HG02623 (cell line): Measurements from ENCODE around the gene KDM5A.
"Not testable (repeated sequence)": the region's sequence is repeated elsewhere in the genome, so short reads cannot be mapped to it uniquely, and the experiment has no call there.

Experiments used
- ATAC-seq: cut with Tn5 transposase; IDR thresholded peaks from one replicate; pipeline ENCODE4 v1.9.1; 2021; ENCODE audit warnings: moderate library complexity; ENCODE audit not compliant: unreplicated experiment

KDM5A gene

DNA sequence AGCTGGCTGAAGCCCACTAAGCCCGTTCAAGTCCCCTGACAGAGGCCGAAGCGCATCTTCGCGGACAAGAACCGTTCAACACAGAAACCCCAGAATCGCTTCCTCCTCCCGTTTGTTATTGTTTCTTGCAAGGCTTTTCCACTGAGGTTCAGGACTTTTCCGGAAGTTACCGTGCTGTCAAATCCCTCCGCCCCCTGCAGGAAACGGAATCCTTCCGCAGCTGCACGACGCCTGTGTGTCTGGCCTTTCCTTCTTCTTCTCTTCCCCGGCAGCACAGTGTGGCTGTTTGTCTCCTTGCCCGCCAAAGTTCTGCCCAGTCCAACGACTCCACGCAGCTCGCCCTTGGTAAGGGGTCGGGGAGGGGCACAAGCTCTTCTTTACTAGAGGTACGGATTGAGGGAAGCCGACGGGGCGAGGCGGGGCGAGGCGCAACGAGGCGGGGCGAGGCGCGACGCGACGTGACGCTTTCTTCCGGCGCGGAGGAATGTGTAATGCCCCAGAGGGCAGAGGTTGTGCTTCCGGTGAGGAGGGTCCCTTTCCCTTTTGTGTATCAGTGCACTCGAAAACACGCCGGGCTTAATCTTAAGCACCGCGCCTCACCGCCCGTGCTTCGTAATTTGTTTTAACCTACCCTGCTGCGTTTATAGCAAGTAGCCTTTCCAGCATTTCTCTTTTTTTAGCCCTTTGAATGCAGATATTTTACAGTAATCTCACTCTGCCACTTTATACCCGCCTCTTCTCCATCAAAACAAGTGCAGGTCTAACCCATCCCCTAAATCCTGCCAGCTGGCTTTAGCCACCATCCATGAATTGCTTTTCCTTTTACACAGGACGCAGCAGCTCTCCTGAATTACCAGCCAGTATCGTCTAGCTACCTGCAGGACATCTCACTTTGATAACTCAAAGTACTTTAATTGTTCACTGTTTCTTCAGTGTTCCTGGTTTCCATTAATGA, at the start of gene KDM5A:
TSS of gene KDM5A (minus strand) at position 179 of the 955 bp plus-strand sequence. CDS start 229 bp downstream, outside the sequence.
- peak; percentile 73 for ATAC-seq

DNA sequence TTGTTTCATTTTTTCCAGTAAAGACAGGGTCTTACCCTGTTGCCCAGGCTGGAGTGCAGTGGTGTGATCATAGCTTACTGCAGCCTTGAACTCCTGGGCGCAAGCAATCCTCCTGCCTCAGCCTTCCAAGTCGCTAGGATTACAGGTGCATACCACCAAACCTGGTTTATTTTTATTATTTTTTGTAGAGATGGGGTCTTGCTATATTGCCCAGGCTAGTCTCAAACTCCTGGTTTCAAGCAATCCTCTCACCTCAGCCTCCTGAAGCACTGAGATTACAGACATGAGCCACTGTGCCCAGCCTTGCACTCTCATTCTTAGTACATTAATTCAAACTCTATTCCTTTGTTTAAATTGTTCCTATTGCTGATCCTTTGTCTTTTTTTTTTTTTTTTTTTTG, 46.6 kb upstream of the KDM5A start:
- not testable (repeated sequence) for ATAC-seq

DNA sequence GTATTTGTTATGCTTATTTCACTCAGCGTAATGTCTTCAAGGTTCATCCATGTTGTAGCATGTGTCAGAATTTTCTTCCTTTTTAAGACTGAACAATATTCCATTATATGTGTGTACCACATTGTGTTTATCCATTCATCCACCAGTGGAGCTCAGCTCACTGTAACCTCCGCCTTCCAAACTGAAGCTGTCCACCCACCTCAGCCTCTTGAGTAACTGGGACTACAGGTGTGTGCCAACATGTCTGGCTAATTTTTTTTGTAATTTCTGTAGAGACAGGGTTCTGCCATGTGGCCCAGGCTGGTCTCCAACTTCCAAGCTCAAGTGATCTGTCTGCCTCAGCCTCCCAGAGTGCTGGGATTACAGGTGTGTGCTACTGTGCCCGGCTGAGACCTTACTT, 33.4 kb upstream of the KDM5A start:
- no peak for ATAC-seq

DNA sequence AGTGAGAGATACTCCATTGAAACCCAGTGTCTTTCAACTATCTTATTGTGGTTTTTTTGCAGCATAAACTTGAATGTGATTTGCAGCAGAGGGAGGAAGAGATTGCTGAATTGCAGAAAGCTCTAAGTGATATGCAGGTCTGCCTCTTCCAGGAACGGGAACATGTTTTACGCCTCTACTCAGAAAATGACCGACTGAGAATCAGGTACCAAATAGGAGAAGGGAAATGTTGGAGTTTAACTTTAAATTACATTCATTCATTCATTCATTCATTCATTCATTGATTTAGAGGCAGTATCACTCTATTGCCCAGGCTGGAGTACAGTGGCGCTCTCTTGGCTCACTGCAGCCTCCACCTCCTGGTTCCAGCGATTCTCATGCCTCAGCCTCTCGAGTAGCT, 29.3 kb upstream of the KDM5A start:
- ATAC-seq: no peak

DNA sequence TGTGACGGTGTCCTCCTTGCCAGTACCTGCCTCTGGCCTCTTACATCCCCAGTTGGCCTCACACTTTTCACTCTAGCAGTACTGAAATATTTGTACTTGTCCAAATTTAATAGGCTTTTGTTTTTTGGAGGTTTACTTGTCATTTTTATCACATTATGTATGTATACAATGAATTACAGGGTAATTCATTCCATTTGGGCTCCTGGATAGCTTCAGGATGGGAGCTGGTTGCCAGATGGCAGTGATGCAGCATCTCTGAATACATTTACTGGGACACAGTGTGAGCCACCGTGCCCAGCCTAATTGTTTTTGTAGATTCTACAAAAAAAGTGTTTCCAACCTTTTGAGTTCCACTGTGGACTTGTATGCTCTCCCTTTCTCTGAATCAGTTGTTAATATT, 25.7 kb upstream of the KDM5A start:
- ATAC-seq: no peak

DNA sequence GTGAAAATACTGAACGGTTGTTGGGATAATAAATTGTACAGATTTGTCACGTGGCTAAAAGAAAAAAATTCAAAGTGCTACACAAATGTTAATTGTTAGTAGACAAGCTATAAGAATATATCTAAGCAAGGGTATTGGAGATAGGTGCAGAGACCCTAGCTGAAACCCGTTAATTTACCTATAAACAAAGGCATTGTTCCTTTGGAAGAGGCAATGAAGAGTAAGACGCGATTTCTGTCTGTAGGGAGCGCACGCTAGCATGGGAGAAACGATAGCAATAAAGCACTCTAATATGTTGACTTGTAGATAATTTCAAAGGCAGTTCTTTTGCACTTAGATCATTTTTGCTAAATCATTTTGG, 12.9 kb upstream of the KDM5A start:
- no peak for ATAC-seq

DNA sequence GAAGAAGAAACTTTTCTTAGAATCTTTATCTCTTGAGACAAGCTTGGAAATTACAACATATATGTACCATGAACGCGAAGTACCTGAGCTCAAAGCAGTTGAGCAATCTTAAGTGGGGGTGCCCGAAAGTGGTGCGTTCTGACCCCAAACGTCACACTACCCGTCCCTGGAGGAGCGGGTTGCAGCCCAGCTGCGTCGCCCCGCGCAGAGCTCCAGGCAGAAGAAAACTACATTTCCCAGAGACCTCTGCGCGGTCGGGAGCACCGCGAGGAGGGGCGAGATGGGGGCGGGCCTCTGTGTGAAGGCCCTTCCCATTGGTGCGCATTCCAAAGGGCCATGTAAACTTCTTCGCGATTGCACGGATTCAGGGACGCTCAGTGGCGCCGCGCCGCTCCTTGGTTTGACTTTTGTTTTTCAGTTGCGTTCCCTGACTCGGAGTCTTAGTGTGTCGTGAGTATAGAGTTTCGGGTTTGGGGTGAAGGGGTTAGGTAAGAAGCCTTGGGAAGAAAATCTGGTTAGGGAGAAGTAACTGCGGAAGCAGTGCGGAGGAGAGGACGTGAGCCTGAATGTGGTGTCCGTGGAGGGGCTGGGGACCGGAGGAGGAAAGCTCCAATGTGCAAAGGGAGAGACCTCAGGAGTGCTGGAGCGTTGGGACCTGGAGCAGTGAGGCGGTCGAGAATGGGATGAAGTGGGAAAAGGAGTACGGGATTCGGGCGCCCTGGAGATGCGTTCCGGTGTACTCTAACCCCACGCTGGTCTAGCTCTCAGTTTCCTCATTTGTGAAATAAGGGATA, 12.3 kb upstream of the KDM5A start, which contains the start of gene CCDC77:
TSS of gene CCDC77 (plus strand) at position 410 of the 794 bp plus-strand sequence. CDS start 7,740 bp downstream, outside the sequence.
- peak; percentile 99 for ATAC-seq

DNA sequence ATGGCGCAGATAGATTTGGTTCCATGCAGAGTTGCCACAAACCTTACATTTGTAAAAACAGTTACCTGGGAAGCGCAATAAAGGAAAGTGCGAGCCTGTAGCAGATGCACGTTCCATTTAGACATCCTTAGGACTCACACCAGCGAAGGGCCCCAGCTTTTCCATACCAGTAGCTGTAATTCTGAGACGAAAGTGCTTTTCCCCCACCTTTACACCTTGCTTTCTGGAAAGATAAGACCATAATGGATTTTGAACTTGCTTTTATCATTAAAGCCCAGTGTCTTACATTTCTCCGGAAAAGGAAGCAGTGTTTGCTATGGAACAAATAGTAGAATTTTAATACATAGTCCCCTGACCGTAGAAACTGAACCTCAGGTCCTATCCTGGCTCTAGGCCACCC, 11.7 kb upstream of the KDM5A start:
- no peak for ATAC-seq

DNA sequence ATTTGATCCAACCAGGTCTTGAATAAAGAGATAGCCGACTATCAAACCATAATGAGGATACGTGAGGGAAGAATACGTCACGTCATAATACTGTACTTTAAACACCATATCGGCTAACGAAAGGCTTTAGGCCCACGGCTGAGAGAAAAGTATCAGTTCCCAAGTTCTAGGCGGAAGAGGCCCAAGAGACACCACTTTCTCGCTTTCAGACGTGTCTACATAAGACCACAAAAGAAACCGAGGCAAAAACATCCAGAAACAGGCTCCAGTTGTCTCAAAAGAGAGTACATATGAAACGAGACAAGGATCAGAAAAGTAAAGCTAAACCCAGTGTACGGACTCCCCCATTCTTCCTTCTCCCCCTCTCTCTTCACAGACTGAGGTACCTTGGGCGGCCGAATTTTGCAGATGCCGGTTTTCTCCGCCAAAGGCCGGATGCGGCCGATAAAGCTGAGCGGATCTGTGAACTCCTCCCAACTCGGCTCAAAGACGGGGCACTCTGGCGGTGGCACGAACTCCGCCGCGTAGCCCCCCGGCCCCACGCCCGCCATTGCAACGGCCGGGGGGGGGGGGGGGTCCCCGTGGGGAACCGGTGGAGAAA, 479 bp downstream of the KDM5A start:
- peak; percentile 17 for ATAC-seq

DNA sequence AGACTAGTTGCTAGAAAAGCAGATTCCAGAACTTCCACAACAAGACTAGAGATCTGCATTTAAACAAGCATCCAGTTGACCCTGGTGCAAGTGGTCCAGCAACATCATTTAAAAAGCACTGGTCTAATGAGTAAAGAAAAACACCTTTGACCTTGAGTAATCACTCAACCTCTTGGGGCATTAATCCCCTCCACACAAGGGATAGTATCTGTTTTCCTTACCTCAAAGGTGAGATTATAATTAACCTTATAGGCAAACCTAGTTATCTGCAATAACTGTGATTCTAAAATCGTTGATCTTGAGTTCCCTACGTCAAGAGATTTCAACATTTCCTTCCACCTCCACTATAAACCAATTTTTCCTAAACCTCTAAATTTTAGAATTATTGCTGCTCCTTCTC, 1.1 kb downstream of the KDM5A start:
- no peak for ATAC-seq

DNA sequence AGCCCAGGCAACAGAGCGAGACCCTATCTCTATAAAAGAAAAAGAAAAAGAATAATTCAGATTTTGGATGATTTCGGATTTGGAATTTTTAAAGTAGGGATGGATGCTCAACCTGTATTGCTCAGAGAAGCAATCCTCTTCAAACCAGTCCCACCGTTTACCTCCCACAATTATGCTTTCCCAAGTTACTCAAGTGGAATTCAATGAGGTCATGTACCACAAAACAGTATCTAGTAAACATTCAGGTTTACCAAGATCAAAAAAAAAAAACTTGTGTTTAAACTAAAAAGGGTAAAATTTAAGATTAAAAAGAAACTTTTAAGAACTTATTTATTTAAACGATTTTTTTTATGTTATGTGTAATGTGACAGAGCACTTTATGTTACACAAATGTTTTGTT, 2.5 kb downstream of the KDM5A start:
- no peak for ATAC-seq

DNA sequence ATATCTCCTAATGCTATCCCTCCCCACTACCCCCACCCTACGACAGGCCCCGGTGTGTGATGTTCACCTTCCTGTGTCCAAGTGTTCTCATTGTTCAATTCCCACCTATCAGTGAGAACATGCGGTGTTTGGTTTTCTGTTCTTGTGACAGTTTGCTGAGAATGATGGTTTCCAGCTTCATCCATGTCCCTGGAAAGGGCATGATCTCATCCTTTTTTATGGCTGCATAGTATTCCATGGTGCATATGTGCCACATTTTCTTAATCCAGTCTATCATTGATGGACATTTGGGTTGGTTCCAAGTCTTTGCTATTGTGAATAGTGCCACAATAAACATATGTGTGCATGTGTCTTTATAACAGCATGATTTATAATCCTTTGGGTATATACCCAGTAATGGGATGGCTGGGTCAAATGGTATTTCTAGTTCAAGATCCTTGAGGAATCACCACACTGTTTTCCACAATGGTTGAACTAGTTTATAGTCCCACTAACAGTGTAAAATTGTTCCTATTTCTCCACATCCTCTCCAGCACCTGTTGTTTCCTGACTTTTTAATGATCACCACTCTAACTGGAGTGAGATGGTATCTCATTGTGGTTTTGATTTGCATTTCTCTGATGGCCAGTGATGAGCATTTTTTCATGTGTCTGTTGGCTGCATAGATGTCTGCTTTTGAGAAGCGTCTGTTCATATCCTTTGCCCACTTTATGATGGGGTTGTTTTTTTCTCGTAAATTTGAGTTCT, 18.2 kb downstream of the KDM5A start:
- ATAC-seq: not testable (repeated sequence)

DNA sequence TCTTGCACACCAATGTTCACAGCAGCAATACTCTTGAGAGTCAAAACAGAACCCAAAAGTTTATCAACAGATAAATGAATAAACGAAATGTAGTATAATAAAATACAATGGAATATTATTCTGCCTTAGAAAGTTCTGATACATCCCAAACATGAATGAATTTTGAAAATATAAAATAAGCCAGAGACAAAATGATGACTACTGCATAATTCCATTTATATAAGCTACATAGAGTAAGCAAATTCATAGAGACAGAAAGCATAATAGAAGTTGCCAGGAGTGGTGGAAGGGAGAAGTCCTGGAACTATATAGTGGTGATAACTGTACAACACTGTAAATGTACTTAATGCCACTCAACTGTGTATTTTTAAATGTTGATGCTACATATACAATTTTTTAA, 21.1 kb downstream of the KDM5A start:
- ATAC-seq: no peak

DNA sequence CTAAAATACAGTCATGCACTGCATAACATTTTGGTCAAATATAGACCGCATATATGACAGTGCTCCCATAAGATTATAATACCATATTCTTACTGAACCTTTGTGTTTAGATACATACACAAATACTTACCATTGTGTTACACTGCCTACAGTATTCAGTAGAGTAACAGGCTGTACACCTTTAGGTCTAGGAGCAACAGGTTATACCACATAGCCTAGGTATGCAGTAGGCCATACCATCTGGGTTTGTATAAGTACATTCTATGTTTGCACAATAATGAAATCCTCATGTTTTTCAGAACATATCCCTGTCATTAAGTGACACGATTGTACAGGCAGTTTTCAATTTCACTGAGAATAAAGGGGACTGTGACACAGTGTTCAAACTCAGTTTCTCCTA, 22.3 kb downstream of the KDM5A start:
- no peak for ATAC-seq

DNA sequence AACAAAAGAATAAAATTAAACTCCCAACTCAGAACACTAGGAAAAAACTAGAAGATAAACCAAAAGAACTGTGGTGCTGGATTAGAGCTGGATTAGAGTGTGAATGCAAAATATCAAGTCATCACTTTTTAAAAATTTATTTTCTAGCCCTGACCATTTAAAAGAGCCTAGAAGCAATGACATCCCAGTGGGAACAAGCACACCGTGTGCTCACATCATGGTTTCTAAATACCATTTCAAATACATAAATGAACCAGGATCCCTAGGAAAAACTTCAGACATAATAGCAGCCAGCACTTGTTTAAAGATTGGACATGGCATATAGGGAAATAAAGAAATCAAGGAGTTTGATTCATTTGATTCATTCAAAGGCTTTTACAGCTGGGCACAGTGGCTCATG, 30.0 kb downstream of the KDM5A start:
- no peak for ATAC-seq

DNA sequence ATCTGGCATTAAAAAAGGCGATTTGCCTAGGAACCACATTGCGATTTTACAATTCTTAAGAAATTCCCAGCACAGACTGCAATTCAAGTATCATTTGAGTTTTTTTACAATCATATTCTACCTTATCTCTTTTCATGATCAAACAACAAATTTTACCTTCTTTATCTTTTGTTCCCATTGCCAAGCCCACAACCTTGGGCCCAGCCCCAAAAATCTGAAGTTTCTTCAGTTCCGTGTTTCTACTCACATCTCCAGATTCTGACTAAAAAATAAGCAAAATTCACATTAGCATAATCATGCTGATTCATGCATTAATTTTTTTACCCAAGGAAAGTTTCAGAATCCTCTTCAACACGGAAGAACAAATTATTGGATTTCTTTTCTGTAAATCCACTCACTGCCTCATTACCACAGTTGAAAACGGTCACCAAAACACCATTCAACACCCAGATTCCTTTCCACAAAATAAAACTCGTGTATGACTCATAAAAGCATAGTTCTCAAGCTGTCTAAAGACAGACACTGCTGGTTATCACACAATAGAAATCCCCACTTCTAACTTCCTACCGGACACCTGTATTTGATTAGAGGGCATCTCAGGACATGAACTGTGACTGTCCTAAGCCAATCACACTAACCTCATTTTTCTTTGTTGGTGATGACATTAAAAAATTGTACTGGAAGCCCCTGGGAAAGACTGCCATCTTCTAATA, 32.7 kb downstream of the KDM5A start:
- ATAC-seq: no peak

DNA sequence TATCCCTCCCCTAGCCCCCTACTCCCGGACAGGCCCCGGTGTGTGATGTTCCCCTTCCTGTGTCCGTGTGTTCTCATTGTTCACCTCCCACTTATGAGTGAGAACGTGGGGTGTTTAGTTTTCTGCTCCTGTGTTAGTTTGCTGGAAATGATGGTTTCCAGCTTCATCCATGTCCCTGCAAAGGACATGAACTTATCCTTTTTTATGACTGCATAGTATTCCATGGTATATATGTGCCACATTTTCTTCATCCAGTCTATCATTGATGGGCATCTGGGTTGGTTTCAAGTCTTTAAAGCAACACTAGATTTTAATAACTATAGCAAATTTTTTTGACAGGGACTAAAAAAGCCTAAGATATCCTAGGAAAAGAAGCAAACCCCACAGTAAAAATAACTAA, 37.9 kb downstream of the KDM5A start:
- not testable (repeated sequence) for ATAC-seq

DNA sequence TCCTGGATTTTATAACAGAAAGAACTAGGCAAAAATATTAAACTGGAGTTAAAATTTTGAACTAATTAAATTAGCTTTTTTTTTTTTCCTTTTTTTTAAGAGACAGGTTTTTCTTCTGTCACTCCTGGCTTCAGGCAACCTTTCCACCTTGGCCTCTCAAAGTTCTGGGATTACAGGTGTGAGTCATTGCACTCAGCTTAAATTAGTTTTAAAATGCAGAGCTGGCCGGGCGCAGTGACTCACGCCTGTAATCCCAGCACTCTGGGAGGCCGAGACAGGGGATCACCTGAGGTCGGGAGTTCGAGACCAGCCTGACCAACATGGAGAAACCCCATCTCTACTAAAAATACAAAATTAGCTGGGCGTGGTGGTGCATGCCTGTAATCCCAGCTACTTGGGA, 39.5 kb downstream of the KDM5A start:
- not testable (repeated sequence) for ATAC-seq

DNA sequence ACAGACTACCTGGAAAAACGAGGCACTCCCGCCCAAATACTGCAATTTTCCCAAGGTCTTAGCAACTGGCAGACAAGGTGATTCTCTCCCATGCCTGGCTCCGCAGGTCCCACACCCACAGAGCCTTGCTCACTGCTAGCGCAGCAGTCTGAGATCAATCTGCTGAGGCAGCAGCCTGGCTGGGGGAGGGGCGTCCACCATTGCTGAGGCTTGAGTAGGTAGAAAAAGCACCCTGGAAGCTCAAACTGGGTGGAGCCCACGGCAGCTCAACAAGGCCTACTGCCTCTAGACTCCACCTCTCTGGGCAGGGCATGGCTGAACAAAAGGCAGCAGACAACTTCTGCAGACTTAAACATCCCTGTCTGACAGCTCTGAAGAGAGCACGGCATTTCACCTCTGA, 46.1 kb downstream of the KDM5A start:
- not testable (repeated sequence) for ATAC-seq

DNA sequence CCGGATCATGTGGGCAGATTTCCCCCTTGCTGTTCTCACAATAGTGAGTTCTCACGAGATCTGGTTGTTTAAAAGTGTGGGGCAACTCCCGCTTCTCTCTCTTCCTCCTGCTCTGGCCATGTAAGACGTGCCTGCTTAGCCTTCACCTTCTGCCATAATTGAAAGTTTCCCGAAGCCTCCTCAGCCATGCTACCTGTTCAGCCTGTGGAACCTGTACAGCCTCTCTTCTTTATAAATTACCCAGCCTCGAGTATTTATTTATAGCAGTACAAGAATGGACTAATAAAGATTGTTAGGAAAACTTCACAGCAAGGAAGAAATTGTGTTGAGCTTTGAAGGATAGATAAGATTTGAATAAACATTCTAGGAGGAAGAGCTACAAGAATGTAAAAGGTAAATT, 52.1 kb downstream of the KDM5A start:
- no peak for ATAC-seq
